Stimulated activated CD4-positive, alpha-beta T cell treated with anti-CD3 and anti-CD28 coated beads, Interleukin-1b, Interleukin-23, amount 100 ng/mL, for 4 hours (primary cell): ENCODE results near the gene ATF6B.
A peak's percentile ranks its signal among the peaks of the same experiment; 100 is the strongest.

Experiments used
- DNase-seq, 2 donors: peaks; one replicate each; pipeline ENCODE4 v3.0.0-alpha.2; 2020; ENCODE audit warnings: low read depth in 2 of 2

ATF6B gene

GRCh38 chr6:32127717-32128592 lies at the start of gene ATF6B:
ATF6B (minus strand) TSS chr6:32128246; CDS start chr6:32128207, 39 bp downstream.
- DNase-seq = peak; percentile 88 to 94

GRCh38 chr6:32177183-32177787 lies 49.2 kb upstream of the ATF6B start:
- no peak for DNase-seq

- DNase-seq = no peak
Measured at GRCh38 chr6:32176476-32177182, 48.6 kb upstream of the ATF6B start.

- DNase-seq = peak; percentile 95 to 97
Measured at GRCh38 chr6:32175711-32176475, 47.8 kb upstream of the ATF6B start, which contains the start of gene AGPAT1. AGPAT1 (minus strand) TSS chr6:32176084; CDS start chr6:32171496, 4,588 bp downstream.

- DNase-seq = no peak
Measured at GRCh38 chr6:32175322-32175710, 47.3 kb upstream of the ATF6B start.

- no peak for DNase-seq
Measured at GRCh38 chr6:32174416-32174815, 46.4 kb upstream of the ATF6B start.

- DNase-seq = no peak
Measured at GRCh38 chr6:32173051-32173727, 45.1 kb upstream of the ATF6B start.

- DNase-seq = no peak
Measured at GRCh38 chr6:32171234-32171633, 43.2 kb upstream of the ATF6B start.

GRCh38 chr6:32170294-32170693 lies 42.2 kb upstream of the ATF6B start:
- DNase-seq = no peak

GRCh38 chr6:32168807-32169591 lies 41.0 kb upstream of the ATF6B start:
- no peak for DNase-seq

- DNase-seq = no peak
Measured at GRCh38 chr6:32168350-32168749, 40.3 kb upstream of the ATF6B start.

GRCh38 chr6:32167761-32168262 lies 39.8 kb upstream of the ATF6B start:
- no peak for DNase-seq

GRCh38 chr6:32167154-32167760 lies 39.2 kb upstream of the ATF6B start:
- no peak for DNase-seq

- no peak for DNase-seq
Measured at GRCh38 chr6:32166411-32167061, 38.5 kb upstream of the ATF6B start.

GRCh38 chr6:32164295-32164694 lies 36.2 kb upstream of the ATF6B start, which contains the start of gene EGFL8:
EGFL8 (plus strand) TSS chr6:32164595; CDS start chr6:32166166, 1,571 bp downstream.
- DNase-seq = no peak

GRCh38 chr6:32163559-32164258 lies 35.7 kb upstream of the ATF6B start:
- DNase-seq = no peak

GRCh38 chr6:32158052-32158451 lies 30.0 kb upstream of the ATF6B start:
- no peak for DNase-seq

GRCh38 chr6:32156891-32157290 lies 28.8 kb upstream of the ATF6B start:
- DNase-seq = no peak
